Adipocyte (in vitro differentiated cells): ENCODE results near the gene MPDZ.

Experiments
- DNase-seq: peaks from one replicate; pipeline ENCODE4 v3.0.0-alpha.2; 2015; ENCODE audit warnings: low read depth
- H3K27me3 ChIP-seq: replicated peaks from 2 replicates; pipeline ENCODE4 v1.7.0; 2013; ENCODE audit warnings: mild to moderate bottlenecking, low read length, moderate library complexity; ENCODE audit not compliant: control insufficient read depth, insufficient read depth
- H3K36me3 ChIP-seq: 2 replicates; pipeline ENCODE4 v1.7.0; 2013; ENCODE audit warnings: low read length, mild to moderate bottlenecking, moderate library complexity; ENCODE audit not compliant: control insufficient read depth, insufficient read depth, severe bottlenecking
- H3K4me1 ChIP-seq: 2 replicates; pipeline ENCODE4 v1.7.0; 2013; ENCODE audit warnings: mild to moderate bottlenecking, low read length, moderate library complexity; ENCODE audit not compliant: control insufficient read depth, insufficient read depth
- H3K4me3 ChIP-seq: 2 replicates; pipeline ENCODE4 v1.7.0; 2013; ENCODE audit warnings: mild to moderate bottlenecking, low read length, moderate library complexity
- H3K9ac ChIP-seq: 2 replicates; pipeline ENCODE4 v1.7.0; 2013; ENCODE audit warnings: mild to moderate bottlenecking, low read length, moderate library complexity
- H3K9me3 ChIP-seq: 2 replicates; pipeline ENCODE4 v1.7.0; 2013; ENCODE audit warnings: mild to moderate bottlenecking, low read length, moderate library complexity; ENCODE audit not compliant: control insufficient read depth

MPDZ gene

DNA sequence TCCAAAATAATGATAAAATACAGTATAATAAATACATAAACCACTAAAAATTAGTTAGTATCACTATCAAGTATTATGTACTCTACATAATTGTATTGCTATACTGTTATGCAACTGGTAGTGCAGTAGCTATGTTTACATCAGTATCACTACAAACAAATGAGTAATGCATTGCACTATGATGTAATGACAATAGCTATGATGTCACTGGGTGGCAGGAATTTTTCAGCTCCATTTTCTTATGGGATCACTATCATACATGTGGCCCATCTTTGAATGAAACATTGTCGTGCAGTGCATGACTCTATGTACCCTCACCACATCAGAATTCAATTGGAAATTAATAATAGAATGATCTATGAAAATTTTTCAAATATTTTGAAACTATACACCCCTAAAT, 201.3 kb downstream of the MPDZ start:
- no peaks in the 10 kb centered on the region for H3K27me3 ChIP-seq
- no peak for DNase-seq
- H3K4me1 ChIP-seq: no peaks in the 10 kb centered on the region
- H3K9me3 ChIP-seq: peaks cover 11% of the 10 kb centered on the region
- no peak overlapping the region for H3K9ac ChIP-seq
- H3K4me3 ChIP-seq: no peak overlapping the region
- H3K36me3 ChIP-seq: no peaks in the 10 kb centered on the region

- Histone ChIP-seq H3K9me3 (peaks cover 11% of the 10 kb centered on the region), H3K9ac (no peak overlapping the region), H3K27me3 (no peaks in the 10 kb centered on the region), H3K36me3 (no peaks in the 10 kb centered on the region), H3K4me1 (peaks cover 9% of the 10 kb centered on the region), H3K4me3 (no peak overlapping the region)
- no peak for DNase-seq
These were observed 202.9 kb downstream of the MPDZ start for GRCh38 chr9:13076616-13077015.

GRCh38 chr9:13071921-13072320, 207.6 kb downstream of the MPDZ start:
- H3K9ac ChIP-seq: no peak overlapping the region
- no peak for DNase-seq
- H3K27me3 ChIP-seq: no peaks in the 10 kb centered on the region
- peaks cover 9% of the 10 kb centered on the region for H3K4me1 ChIP-seq
- no peaks in the 10 kb centered on the region for H3K36me3 ChIP-seq
- H3K4me3 ChIP-seq: no peak overlapping the region
- H3K9me3 ChIP-seq: peaks cover 11% of the 10 kb centered on the region

DNA sequence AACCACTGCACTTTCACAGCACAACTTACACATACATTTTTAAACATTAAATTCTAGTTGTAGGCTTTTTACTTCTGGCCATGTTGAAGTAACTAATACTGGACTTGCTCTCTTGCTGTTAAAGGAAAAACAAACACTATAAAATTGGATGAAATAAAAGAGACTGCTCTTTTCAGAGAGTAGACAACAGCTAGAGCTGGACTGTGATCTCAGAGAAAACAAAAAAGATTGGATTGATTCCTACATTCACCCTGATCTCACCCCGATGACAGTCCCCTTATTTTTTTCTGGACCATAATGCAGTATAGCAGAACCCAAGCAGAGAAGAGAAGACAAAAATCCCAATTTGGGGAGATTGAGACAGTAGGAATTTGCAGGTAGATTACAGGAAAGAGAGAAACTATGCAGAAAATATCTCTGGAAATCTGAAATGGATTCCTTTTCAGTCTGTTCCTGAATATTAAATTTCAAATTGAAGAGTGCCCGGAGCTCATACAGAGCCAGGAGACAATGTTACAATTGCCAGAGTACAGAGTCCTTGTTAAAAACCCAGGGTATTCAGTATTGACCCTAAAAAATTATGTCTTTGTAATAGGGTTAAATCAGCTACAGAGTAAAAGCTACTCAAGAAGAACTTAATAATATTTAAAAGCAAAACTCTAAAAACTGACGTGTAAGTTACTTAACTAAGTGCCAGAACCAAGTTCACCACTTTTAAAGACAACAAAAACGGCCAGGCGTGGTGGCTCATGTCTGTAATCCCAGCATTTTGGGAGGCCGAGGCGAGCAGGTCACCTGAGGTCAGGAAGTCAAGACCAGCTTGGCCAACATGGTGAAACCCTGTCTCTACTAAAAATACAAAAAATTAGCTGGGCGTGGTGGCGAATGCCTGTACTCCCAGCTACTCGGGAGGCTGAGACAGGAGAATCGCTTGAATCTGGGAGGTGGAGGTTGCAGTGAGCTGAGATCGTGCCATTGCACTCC, 208.6 kb downstream of the MPDZ start:
- H3K4me3 ChIP-seq: peak overlapping the region; percentile 12
- peaks cover 11% of the 10 kb centered on the region for H3K9me3 ChIP-seq
- H3K4me1 ChIP-seq: peaks cover 9% of the 10 kb centered on the region
- H3K36me3 ChIP-seq: no peaks in the 10 kb centered on the region
- H3K9ac ChIP-seq: no peak overlapping the region
- no peaks in the 10 kb centered on the region for H3K27me3 ChIP-seq
- no peak for DNase-seq

GRCh38 chr9:13069498-13069897, 210.0 kb downstream of the MPDZ start:
- no peak for DNase-seq
- Histone ChIP-seq H3K36me3 (no peaks in the 10 kb centered on the region), H3K9ac (no peak overlapping the region), H3K27me3 (no peaks in the 10 kb centered on the region), H3K4me1 (peaks cover 9% of the 10 kb centered on the region), H3K4me3 (no peak overlapping the region), H3K9me3 (no peaks in the 10 kb centered on the region)

- no peaks in the 10 kb centered on the region for H3K4me1 ChIP-seq
- no peak overlapping the region for H3K4me3 ChIP-seq
- no peaks in the 10 kb centered on the region for H3K9me3 ChIP-seq
- no peaks in the 10 kb centered on the region for H3K36me3 ChIP-seq
- H3K9ac ChIP-seq: no peak overlapping the region
- no peaks in the 10 kb centered on the region for H3K27me3 ChIP-seq
- DNase-seq: no peak
These were observed 214.8 kb downstream of the MPDZ start for GRCh38 chr9:13064676-13065075.

DNA sequence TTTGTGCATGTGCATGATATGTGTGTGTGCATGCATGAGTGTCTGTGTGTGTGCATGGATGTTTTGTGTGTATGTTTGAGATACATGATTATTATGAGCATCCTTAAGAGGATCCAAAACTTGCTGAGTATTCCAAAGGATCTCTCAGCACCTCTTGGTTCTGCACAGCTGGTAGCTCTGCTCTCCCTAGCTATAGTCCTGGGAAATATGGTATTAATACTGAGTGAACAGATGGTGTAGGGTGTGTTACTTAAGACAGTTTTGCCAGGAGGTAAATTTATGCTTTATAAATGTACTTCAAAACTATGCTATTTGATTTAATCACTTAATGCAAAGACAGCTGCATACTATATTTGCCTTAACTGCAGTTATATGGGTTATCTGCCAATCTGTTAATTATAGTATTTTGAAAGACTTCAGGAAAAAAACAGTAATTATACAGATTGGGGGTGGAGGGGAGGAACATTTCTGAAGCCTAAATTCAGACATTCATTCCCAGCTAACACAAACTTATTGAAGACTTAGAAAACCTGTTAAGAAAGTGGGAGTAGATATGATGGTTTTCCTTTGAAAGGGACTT, 215.5 kb downstream of the MPDZ start:
- Histone ChIP-seq H3K4me3 (no peak overlapping the region), H3K27me3 (no peaks in the 10 kb centered on the region), H3K4me1 (no peaks in the 10 kb centered on the region), H3K9ac (no peak overlapping the region), H3K9me3 (no peaks in the 10 kb centered on the region), H3K36me3 (no peaks in the 10 kb centered on the region)
- DNase-seq: no peak

- no peaks in the 10 kb centered on the region for H3K4me1 ChIP-seq
- H3K9me3 ChIP-seq: no peaks in the 10 kb centered on the region
- no peak overlapping the region for H3K4me3 ChIP-seq
- H3K27me3 ChIP-seq: no peaks in the 10 kb centered on the region
- no peak for DNase-seq
- H3K9ac ChIP-seq: no peak overlapping the region
- no peaks in the 10 kb centered on the region for H3K36me3 ChIP-seq
These were observed 218.1 kb downstream of the MPDZ start for GRCh38 chr9:13061390-13061789.
